ENCODE data around the gene CRY2. TPM values are rescaled to one million over a fixed set of nuclear protein-coding genes. Genes with fewer than 3 reads are reported as not detected.

Gene CRY2
- total RNA-seq, 1 experiment from 2014 or later = 8.1 TPM

DNA sequence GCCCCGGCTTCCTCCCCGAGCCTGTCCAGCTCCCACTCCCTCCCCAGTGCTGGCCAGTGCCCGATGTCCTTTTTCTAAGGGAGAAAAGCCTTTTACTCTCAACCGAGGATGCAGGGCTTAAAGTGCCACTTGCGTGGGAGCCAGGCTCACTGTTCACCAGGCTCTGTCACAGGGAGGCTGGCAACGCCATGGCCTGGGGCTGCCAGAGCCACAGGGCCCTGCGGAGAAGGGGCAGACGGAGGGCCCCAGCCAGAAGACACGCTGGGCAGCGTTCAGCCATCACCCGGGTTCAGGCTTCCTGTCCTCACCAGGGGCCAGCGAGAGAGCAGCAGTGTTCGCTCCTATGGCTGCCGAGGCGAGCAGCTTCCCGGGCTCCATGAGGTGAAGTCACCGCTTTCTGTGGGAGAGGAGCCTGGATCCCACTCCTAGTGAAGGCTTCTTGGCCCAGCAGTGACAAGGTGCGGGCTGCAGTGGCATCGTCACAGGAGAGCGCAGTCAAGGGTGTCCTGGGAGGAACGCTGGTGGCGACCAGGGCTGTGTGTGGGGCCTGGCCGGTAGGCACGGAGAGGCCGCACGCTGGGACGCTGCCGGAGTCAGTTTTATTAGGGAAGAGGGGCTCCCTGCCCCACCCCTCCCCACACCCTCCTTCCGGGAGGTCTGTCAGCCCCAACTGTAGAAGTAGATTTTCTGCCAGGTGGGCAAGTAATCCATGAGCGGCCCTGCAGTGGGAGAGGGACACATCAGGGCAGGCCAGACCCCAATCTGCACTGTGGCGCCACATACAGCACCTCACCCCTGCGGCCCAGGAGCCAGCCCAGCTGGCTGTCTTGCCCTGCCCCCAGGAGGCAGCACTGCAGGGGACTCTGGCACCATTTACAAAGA is 62.6 kb downstream of the CRY2 start:
- POLR2A ChIA-PET = interaction anchor here (0.9 to 2.8 kb wide), 2 partner anchors 8 to 9 kb away, joined by 3 to 16 read pairs; partner anchors contain the start of gene PEX16
- no TSS peak for BruUV-seq (replicated peaks)
- Mint-ChIP-seq H3K4me3 (ENCODE audit: unreplicated experiment) (no peak overlapping the region), H3K9me3 (ENCODE audit: unreplicated experiment) (no peaks in the 10 kb centered on the region), H3K36me3 (ENCODE audit: insufficient read depth, unreplicated experiment) (peaks cover 31% of the 10 kb centered on the region), H3K27me3 (ENCODE audit: insufficient read depth, unreplicated experiment) (no peaks in the 10 kb centered on the region), H3K4me1 (ENCODE audit: insufficient read depth, unreplicated experiment) (no peaks in the 10 kb centered on the region), H3K27ac (ENCODE audit: low read depth, unreplicated experiment) (no peak overlapping the region)
- DNase-seq (ENCODE audit: unreplicated experiment) = no peak
- intact Hi-C loops (cut with micrococcal nuclease) = no loop called here
- TF ChIP-seq, protein P1, sequence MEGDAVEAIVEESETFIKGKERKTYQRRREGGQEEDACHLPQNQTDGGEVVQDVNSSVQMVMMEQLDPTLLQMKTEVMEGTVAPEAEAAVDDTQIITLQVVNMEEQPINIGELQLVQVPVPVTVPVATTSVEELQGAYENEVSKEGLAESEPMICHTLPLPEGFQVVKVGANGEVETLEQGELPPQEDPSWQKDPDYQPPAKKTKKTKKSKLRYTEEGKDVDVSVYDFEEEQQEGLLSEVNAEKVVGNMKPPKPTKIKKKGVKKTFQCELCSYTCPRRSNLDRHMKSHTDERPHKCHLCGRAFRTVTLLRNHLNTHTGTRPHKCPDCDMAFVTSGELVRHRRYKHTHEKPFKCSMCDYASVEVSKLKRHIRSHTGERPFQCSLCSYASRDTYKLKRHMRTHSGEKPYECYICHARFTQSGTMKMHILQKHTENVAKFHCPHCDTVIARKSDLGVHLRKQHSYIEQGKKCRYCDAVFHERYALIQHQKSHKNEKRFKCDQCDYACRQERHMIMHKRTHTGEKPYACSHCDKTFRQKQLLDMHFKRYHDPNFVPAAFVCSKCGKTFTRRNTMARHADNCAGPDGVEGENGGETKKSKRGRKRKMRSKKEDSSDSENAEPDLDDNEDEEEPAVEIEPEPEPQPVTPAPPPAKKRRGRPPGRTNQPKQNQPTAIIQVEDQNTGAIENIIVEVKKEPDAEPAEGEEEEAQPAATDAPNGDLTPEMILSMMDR (IDR thresholded peaks at IDR 0.05; ENCODE audit: unreplicated experiment) = no peak
- CTCF ChIA-PET = no interaction called here

GRCh38 chr11:45910623-45911022 is 63.3 kb downstream of the CRY2 start:
- no TSS peak for BruUV-seq (replicated peaks)
- no peaks in the 10 kb centered on the region for H3K27me3 Mint-ChIP-seq (ENCODE audit: insufficient read depth, unreplicated experiment)
- no peak overlapping the region for H3K27ac Mint-ChIP-seq (ENCODE audit: low read depth, unreplicated experiment)
- CTCF ChIA-PET = no interaction called here
- TF ChIP-seq, protein P1 (IDR thresholded peaks at IDR 0.05; ENCODE audit: unreplicated experiment) = no peak
- H3K4me1 Mint-ChIP-seq (ENCODE audit: insufficient read depth, unreplicated experiment) = no peaks in the 10 kb centered on the region
- H3K36me3 Mint-ChIP-seq (ENCODE audit: insufficient read depth, unreplicated experiment) = peaks cover 33% of the 10 kb centered on the region
- intact Hi-C loops (cut with micrococcal nuclease) = no loop called here
- no peak overlapping the region for H3K4me3 Mint-ChIP-seq (ENCODE audit: unreplicated experiment)
- DNase-seq (ENCODE audit: unreplicated experiment) = no peak
- no peaks in the 10 kb centered on the region for H3K9me3 Mint-ChIP-seq (ENCODE audit: unreplicated experiment)
- POLR2A ChIA-PET = no interaction called here

DNA sequence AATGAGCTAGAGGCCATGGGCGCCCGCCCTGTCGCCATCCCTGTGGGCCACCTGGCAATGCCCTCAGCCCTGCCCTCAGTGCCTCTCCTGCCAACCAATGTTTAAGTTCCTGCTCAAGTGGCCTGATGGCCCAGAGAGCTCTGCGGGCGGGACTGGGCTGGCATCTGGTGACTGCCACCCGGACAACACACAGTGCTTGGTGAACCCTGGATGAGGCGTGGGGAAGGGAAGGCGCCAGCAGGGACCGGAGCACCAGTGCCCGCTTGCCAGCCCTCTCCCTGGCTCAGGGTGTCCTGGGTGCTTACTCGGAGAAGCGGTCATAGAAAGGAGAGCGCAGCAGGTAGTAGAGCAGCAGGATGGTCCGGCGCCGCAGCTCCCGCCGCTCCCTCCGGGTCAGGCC is 66.2 kb downstream of the CRY2 start:
- no TSS peak for BruUV-seq (replicated peaks)
- intact Hi-C loops (cut with micrococcal nuclease) = no loop called here
- CTCF ChIA-PET = interaction anchor here (0.6 kb wide), 1 partner anchor 39 kb away, joined by 3 read pairs; no protein-coding TSS in a partner anchor
- TF ChIP-seq, protein P1 (IDR thresholded peaks at IDR 0.05; ENCODE audit: unreplicated experiment) = no peak
- POLR2A ChIA-PET = no interaction called here
- H3K4me3 Mint-ChIP-seq (ENCODE audit: unreplicated experiment) = no peak overlapping the region
- no peaks in the 10 kb centered on the region for H3K9me3 Mint-ChIP-seq (ENCODE audit: unreplicated experiment)
- H3K36me3 Mint-ChIP-seq (ENCODE audit: insufficient read depth, unreplicated experiment) = peaks cover 25% of the 10 kb centered on the region
- no peaks in the 10 kb centered on the region for H3K4me1 Mint-ChIP-seq (ENCODE audit: insufficient read depth, unreplicated experiment)
- DNase-seq (ENCODE audit: unreplicated experiment) = no peak
- no peak overlapping the region for H3K27ac Mint-ChIP-seq (ENCODE audit: low read depth, unreplicated experiment)
- H3K27me3 Mint-ChIP-seq (ENCODE audit: insufficient read depth, unreplicated experiment) = no peaks in the 10 kb centered on the region

GRCh38 chr11:45913942-45914635 is 66.8 kb downstream of the CRY2 start:
- H3K4me3 Mint-ChIP-seq (ENCODE audit: unreplicated experiment) = no peak overlapping the region
- no peaks in the 10 kb centered on the region for H3K27me3 Mint-ChIP-seq (ENCODE audit: insufficient read depth, unreplicated experiment)
- no peaks in the 10 kb centered on the region for H3K9me3 Mint-ChIP-seq (ENCODE audit: unreplicated experiment)
- BruUV-seq (replicated peaks) = no TSS peak
- CTCF ChIA-PET = no interaction called here
- intact Hi-C loops (cut with micrococcal nuclease) = no loop called here
- no peak overlapping the region for H3K27ac Mint-ChIP-seq (ENCODE audit: low read depth, unreplicated experiment)
- TF ChIP-seq, protein P1 (IDR thresholded peaks at IDR 0.05; ENCODE audit: unreplicated experiment) = no peak
- peaks cover 28% of the 10 kb centered on the region for H3K36me3 Mint-ChIP-seq (ENCODE audit: insufficient read depth, unreplicated experiment)
- POLR2A ChIA-PET = no interaction called here
- DNase-seq (ENCODE audit: unreplicated experiment) = no peak
- no peaks in the 10 kb centered on the region for H3K4me1 Mint-ChIP-seq (ENCODE audit: insufficient read depth, unreplicated experiment)

Data from MCF 10A (cell line).